M059J (cell line): ENCODE measurements around the gene AWAT2. TPM values are rescaled to one million over a fixed set of nuclear protein-coding genes. Genes with fewer than 3 reads are reported as not detected.

Experiments
- DNase-seq: peaks from one replicate; pipeline ENCODE4 v3.0.0-alpha.2; 2012; ENCODE audit warnings: low read depth
- total RNA-seq: library from RNA; depleted of rRNA; stranded (reverse); fragments of >200 nt; shearing (Covaris generic); gene quantifications from 2 replicates; pipeline ENCODE4 v1.2.3, GENCODE V29; 2014; rRNA removed

The AWAT2 gene
- not detected in 2 replicates for total RNA-seq

DNA sequence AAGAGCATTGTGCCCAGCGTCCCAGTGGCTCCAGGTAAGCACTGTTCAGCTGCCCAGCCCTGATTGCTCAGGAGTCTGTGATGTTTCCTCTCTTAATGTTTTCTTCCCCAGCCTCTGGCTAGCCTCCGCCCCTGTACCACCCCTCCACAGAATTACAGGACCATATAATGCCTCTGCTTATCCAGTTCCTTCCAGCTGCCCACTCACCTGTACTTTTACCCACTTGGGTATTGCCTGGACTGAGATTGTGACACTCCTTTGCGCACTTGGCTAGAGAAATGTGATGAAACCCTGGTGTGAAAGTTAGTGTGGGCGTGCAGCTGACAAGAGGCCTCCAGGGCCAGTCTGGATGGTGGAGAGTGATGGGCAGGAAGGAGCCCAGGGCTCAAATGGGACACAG, at the start of gene AWAT2:
Gene AWAT2 (minus strand): TSS at position 14 of the 400 bp plus-strand sequence. CDS start 6 bp downstream, at position 8.
- no peak for DNase-seq

- peak; percentile 8 for DNase-seq
Observed at GRCh38 chrX:70096052-70096451, 46.3 kb upstream of the AWAT2 start.

- no peak for DNase-seq
Observed at GRCh38 chrX:70092247-70092646, 42.5 kb upstream of the AWAT2 start.

DNA sequence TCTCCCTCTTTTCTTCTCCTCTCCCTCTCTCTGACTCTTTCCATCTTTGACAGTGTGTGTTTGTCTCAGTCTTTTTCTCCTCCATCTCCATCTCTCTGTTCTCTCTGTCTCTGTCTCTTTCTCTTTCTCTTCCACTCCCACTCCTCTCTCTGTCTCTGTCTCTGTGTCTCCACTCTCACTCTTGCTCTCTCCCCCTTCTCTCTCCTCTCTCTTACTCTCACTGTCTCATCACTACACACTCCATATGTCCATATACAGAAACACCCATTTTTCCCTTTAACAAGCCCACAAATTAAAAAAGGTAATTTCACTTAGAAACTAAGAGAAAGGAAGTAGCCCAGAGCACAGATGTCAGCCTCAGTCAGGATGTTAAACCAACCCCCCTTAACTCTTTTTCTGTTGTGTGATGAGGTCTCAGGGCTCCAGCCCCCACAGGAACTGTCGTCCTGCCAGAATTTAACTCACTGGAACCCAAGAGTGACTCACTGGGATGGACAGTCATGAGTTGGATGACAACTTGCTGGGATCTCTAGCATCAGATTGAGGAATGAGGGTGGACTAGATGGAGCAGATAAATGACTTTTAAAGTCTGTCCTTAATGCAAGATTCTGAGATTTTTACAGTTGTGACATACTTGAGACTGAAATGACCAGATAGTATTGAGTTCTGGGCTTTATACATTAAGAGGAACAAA, 40.0 kb upstream of the AWAT2 start:
- peak; percentile 4 for DNase-seq

GRCh38 chrX:70088751-70089150, 39.0 kb upstream of the AWAT2 start:
- no peak for DNase-seq

DNA sequence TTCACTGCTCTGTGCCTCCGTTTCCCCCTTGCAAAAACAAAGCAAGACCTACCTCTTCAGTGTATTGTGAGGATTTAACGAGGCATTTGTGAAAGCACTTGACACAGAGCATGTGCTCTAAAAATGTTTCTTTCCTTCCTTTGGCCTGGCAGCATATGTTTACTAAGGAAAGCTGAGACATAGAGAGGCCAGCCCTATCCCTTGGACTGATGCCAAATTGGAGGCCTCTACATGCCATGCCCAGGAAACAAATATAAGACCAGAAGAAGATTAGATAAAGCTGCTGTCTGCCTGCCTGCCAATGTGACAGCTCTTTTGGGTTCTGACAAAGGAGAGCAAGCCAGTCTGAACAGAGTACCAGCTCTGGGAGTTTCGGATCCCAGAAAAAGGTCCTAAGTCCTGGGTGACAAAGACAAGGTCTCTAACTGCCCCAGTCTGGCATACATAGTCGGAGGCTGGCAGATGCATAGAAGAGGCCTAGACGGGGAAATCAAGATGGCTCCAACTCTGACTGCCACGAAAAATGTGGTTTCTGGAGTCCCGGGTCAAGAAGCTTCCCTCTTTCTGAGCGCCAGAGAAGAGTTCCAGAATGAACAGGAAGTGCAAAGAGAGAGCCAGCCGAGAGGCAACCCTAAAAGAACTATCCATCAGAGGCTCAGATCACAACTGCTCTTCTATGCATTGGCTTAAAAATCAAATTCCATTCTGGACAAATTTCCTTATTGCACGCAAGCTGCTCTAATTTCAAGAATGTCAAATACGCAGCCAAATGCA, 38.3 kb upstream of the AWAT2 start:
- DNase-seq: no peak

- no peak for DNase-seq
Observed at GRCh38 chrX:70084592-70085240, 35.0 kb upstream of the AWAT2 start.

- no peak for DNase-seq
Observed at GRCh38 chrX:70082723-70083122, 33.0 kb upstream of the AWAT2 start.

DNA sequence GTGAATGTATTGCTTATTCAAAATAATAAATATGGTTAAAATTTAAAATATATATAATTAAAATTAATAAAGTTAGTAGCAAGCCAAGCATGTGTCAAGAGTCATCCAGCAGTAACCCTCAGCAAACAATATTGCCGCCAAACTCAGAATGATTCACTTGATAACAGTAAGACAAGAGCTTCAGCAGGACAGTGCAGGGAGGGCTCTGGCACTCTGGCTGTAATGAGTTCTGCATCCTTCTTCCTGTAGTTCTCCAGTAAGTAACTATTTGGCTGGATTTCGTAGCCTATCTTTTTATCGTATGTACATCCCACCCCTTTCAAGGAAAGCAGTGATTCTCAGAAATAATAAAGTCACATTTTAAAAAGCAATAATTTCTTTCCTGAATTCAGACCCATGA, 30.1 kb upstream of the AWAT2 start:
- no peak for DNase-seq

DNA sequence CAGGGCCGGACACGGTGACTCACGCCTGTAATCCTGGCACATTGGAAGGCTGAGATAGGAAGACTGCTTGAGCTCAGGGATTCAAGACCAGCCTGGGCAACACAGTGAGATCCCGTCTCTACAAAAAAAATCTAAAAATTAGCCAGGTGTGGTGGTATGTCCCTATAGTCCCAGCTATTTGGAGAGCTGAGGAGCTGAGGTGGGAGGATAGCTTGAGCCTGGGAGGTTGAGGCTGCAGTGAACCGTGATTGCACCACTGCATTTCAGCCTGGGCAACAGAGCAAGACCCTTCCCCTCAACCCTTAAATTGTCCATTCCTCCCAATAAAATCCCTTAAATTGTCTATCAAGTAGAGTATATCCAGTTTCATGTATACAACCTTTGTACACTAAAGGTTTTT, 29.6 kb upstream of the AWAT2 start:
- DNase-seq: no peak

DNA sequence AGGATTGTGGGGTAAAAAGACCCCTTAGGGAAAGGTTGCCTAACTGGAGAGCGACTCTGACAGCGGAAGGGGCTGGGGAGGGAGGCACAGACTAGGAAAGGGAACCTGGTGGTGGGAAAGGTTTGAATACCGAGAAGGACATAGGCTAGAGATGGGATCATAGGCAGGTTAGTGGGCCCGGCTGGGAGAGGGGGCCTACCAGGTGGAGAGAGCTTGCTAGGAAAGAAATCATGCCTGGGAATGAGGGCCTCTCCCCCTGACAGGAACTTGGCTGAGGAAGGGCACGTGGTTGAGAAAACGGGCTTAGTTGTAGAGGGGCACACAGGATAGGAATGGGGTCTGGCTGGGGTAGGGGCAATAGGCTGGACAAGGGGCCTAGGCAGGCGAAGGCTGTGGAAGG, 16.9 kb upstream of the AWAT2 start:
- no peak for DNase-seq

DNA sequence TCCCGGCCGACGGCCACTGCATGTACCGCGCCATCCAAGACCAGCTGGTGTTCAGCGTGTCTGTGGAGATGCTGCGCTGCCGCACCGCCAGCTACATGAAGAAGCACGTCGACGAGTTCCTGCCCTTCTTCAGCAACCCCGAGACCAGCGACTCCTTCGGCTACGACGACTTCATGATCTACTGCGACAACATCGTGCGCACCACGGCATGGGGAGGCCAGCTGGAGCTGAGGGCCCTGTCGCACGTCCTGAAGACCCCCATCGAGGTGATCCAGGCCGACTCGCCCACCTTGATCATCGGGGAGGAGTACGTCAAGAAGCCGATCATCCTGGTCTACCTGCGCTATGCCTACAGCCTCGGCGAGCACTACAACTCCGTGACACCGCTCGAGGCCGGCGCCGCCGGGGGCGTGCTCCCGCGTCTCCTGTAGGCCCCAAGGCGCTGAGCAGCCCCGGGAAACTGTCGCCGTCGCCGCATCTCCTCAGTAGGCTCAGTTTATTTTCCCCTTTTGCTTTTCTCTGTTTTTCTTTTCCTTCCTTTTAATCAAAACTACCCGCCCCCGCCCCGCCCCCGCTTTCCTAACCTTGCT, 13.3 kb upstream of the AWAT2 start:
- DNase-seq: no peak

DNA sequence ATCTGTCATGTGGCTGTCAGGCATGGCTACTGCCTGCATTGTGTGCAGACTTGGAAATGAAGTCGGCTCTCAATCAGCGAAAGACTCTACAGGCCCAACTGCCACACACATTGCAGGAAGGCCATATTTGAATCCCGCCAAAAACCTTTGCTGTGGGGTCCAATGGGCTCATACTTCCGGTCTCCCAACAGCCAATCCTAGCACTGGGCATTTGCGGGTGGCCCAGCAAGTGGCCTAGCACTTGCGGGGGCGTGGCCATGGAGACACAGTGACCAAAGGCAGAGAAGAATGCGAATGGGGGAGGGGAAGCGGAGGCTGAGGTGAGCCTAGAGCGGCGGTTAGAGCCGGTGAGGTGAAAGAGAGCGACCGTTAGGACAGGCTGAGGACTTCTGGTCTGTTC, 12.3 kb upstream of the AWAT2 start, which contains the start of gene OTUD6A:
Gene OTUD6A (plus strand): TSS at position 382 of the 400 bp plus-strand sequence. CDS start 68 bp downstream, outside the sequence.
- no peak for DNase-seq

- no peak for DNase-seq
Observed at GRCh38 chrX:70054391-70054790, 4.7 kb upstream of the AWAT2 start.

- DNase-seq: no peak
Observed at GRCh38 chrX:70052895-70053615, 3.3 kb upstream of the AWAT2 start.

DNA sequence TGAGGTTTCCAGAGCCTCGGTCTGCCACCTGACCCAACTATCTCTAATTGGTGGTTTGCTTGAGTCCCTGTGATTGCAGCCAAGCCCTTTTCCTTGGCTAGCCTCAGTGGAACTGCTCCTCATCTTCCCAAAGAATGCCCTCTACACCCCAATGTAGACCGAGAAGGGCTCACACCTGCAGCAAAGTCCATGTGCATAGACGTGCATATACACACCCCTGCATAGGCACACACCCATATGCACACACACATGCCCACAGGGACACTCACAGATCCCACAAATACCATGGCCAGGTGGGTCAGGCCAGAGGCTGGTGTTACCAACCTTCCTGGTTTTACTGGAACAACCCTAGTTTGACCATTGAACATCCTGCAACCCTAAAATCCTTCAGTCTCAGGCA, 332 bp downstream of the AWAT2 start:
- no peak for DNase-seq

DNA sequence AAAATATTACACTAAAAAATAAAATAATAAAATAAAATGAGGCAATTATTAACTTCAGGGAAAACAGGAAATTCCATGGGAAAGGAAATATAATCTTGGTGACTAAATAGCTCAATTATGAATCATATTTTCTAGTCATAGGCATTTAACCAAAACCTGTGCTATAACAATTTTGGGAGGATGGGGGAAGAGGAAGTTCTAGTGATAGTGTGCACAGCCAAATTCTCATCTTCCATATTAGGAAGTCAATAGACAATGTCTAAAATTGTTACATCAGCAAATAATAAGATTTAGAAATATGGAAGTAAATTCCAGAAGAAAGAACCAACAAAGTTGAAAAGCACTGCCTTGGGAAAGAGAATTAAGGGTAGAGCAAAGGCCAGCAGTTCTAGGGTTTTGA, 2.8 kb downstream of the AWAT2 start:
- no peak for DNase-seq

- peak; percentile 15 for DNase-seq
Observed at GRCh38 chrX:70044541-70045245, 5.0 kb downstream of the AWAT2 start.

DNA sequence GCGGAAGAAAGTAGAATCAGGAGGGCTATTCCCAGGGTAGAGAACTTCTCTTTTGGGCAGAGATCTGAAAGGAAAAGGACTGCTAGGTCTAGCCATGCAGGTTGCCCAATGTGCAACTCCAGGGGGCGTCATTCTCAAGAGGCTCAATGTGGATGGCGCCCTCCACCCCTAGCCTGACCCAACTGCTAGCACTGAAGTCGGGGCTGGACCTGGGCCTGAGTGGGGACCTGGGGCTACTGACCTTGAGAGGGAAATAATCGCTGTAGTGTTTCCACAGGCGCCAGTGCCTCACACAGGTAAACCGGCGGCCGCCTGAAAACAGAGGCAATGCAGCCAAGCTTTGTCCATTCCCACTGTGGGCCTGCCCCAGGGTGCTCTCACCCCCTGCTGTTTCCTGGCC, 6.1 kb downstream of the AWAT2 start:
- DNase-seq: no peak

DNA sequence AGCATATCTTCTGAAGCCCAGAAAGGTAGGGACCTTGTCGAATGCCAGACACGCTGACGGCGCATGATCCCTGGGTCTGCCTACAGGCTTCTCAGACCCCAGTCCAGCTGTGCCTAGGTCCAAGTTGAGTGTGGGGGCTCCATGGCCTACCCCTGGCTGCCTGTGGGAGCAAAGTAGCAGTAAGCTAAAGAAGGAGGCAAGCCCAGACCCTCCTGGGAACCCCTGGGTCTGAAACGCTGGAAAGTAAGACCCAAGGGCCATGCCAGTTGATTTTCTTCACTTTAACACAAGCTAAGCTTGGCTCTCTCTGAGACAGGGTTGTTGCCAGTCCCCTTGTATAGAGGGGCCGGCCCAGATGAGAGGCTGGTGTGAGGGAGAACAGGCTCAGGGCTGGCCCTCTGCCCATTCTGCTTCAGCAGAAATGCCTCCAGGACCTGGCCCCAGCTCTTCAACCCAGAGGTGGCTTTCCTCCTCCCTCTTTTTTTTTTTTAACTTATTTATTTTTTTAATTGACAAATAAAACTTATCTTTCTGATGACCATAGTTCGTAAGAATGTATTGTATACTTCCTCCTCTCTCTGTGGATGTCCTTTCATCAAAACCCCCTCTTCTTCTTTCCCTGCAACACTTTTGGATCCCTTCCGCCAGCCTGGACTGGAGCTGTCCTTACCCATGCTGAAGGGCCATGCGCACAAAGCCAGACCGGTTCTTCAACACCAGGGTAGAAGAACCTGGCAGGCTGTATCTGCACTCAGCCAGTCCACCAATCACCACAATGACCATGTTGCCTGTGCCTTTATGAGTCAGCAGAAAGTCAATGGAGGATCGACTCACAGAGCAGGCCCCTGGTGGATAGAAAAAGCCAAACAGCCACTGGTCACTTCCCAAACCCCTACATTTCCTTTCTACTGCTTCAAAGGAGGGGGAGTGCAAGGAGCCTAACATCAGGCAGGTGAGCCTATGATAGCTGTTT, 7.1 kb downstream of the AWAT2 start:
- peak; percentile 28 for DNase-seq
